ENCODE measurements around the gene GMPPA. TPM values are rescaled to one million over a fixed set of nuclear protein-coding genes. Genes with fewer than 3 reads are reported as not detected.

Gene GMPPA
- total and polyA plus RNA-seq, 10 donors: 21.2 to 45.5 (median 29.8) TPM

DNA sequence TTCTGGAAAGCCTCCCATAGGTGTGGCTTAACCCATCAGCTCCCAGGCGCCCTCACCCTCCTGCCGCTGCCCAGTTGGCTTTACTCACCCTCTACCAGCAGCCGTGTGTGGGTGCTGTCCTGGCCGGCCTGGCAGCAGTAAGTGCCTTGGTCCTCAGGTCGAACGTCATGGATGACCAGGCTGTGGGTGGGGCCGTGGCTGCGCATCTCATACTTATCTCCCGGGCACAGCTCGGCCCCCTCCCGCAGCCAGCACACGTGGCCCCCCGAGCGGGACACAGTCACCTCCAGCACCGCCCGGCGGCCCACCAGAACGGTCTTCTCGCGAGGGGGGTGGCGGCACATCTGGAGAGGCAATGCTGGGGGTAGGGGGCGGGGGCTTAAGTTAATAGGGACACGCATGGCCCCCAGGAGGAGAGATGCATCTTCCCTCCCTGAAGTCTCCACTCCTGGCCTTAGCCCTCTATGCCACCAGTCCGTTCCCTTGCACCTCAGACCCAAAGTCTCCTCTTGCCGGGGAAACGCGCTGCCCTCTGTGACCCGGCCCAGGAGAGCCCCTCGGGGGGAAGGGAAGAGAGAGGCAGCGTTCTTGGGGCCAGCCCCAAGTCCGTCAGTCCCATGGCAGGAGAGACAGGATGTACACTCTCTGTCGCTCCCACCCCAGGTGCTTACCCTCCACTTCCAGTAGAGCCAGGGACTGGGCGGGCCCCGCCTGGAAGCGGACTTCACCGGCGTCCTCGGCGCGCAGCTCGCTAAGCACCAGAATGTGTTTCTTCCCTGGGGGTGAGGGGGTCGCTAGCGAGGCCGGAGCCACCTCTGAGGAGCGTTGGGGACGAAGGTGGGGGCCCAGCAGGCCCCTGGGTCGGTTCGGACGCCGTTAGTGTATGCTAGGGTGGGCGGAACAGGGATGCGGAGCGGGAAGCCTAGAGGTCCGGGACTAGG lies 53.0 kb downstream of the GMPPA start:
- TF ChIP-seq POLR2AphosphoS5 (IDR thresholded peaks at IDR 0.05) (no peak), CTCF (IDR thresholded peaks at IDR 0.05 in 8 of 11, conservative IDR thresholded peaks at IDR 0.05 in 3 of 11) (no peak), POLR2A (IDR thresholded peaks at IDR 0.05) (no peak)
- WGBS, 5 donors: 4 to 14% (median 7%) methylated on average over 27 to 54 of the region's 54 CpGs
- Histone ChIP-seq H3K9me3 (no peaks in the 10 kb centered on the region), H3K4me3 (peak overlapping the region; percentile 48 to 78 (median 58)), H3K27ac (peak overlapping the region in 1 of 8 donors; percentile 41), H3K36me3 (no peaks in the 10 kb centered on the region), H3K27me3 (replicated peaks in 1 of 7) (peaks cover 0 to 98% (median 35%) of the 10 kb centered on the region in 7 donors), H3K4me1 (peaks cover 9 to 25% (median 19%) of the 10 kb centered on the region in 6 donors)
- peak; percentile 82 for DNase-seq
- intact Hi-C loops (cut with DNase I; ENCODE audit: low total_unique reads): no loop called here

DNA sequence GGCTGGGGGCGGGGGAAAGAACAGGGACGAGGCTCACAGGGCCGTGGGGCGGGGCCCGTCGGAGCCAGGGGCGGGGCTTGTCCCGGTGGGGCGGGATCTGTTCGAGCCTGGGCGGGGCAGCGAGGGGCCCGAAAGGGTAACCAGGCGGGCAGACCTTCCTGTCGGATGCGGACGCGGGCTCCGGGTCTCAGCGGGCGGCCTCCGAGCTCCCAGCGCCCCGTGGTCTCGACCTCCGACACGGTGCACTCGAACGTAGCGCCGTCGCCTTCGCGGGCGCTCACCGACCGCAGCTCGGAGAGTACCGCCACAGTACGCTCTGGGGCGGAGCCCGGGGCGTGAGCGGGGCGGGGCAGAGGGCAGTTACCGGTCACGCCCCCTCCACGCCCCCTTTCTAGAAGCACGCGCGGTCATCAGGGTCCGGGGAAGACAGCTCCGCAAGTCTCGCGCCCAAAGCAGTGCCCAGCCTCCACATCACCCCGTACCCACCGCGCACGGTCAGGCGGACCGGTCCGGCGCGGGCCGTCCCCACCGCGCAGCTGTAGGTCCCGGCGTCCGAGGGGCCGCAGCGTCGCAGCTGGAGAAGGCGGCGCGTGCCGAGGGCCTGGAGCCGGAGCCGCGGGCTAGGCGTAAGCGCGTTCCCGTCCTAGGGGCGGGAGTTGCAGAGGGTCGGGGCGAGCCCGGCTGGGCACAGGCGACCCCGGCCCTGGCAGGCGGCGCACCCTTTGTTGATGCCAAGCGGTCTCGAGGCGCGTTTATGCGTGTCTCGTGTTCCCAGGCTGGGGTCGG lies 53.9 kb downstream of the GMPPA start:
- peak; percentile 92 for DNase-seq
- H3K27me3 ChIP-seq (replicated peaks in 1 of 7): peaks cover 0 to 98% (median 35%) of the 10 kb centered on the region in 7 donors
- TF ChIP-seq POLR2AphosphoS5 (IDR thresholded peaks at IDR 0.05): peak in 2 of 3 donors; percentile 56 to 71
- no peak for TF ChIP-seq POLR2A (IDR thresholded peaks at IDR 0.05)
- TF ChIP-seq CTCF (IDR thresholded peaks at IDR 0.05 in 8 of 11, conservative IDR thresholded peaks at IDR 0.05 in 3 of 11): peak in 1 of 11 experiments; percentile 13

GRCh38 chr2:219553168-219553417 lies 54.4 kb downstream of the GMPPA start:
- Histone ChIP-seq H3K27me3 (replicated peaks in 1 of 7) (peaks cover 0 to 98% (median 35%) of the 10 kb centered on the region in 7 donors), H3K4me1 (peaks cover 9 to 25% (median 19%) of the 10 kb centered on the region in 6 donors), H3K4me3 (peak overlapping the region in 7 of 8 donors; percentile 48 to 78 (median 56)), H3K27ac (no peak overlapping the region), H3K9me3 (no peaks in the 10 kb centered on the region), H3K36me3 (no peaks in the 10 kb centered on the region)
- no peak for TF ChIP-seq POLR2AphosphoS5 (IDR thresholded peaks at IDR 0.05)
- TF ChIP-seq POLR2A (IDR thresholded peaks at IDR 0.05): no peak
- no peak for TF ChIP-seq CTCF (IDR thresholded peaks at IDR 0.05 in 8 of 11, conservative IDR thresholded peaks at IDR 0.05 in 3 of 11)
- DNase-seq: no peak
- WGBS, 5 donors: 34 to 52% (median 37%) methylated on average over 6 to 7 of the region's 7 CpGs
- intact Hi-C loops (cut with DNase I; ENCODE audit: low total_unique reads): no loop called here

More for the DNA sequence above, 53.9 kb downstream of the GMPPA start:
- intact Hi-C loops (cut with DNase I; ENCODE audit: low total_unique reads): no loop called here
- Histone ChIP-seq H3K27ac (peak overlapping the region in 3 of 8 donors; percentile 41 to 63 (median 51)), H3K4me3 (peak overlapping the region; percentile 48 to 78 (median 58)), H3K36me3 (no peaks in the 10 kb centered on the region), H3K9me3 (no peaks in the 10 kb centered on the region), H3K4me1 (peaks cover 9 to 25% (median 19%) of the 10 kb centered on the region in 6 donors)
- WGBS, 5 donors: 2 to 5% (median 4%) methylated on average over 24 to 99 of the region's 99 CpGs

All from spleen (tissue), 11 donors.